ENCODE results near the gene PLXDC2. TPM values are rescaled to one million over a fixed set of nuclear protein-coding genes. Genes with fewer than 3 reads are reported as not detected.

The PLXDC2 gene
- polyA plus RNA-seq, 2 of the 4 experiments (the other 2 are of a cell fraction), result 0.08 to 0.09 TPM

DNA sequence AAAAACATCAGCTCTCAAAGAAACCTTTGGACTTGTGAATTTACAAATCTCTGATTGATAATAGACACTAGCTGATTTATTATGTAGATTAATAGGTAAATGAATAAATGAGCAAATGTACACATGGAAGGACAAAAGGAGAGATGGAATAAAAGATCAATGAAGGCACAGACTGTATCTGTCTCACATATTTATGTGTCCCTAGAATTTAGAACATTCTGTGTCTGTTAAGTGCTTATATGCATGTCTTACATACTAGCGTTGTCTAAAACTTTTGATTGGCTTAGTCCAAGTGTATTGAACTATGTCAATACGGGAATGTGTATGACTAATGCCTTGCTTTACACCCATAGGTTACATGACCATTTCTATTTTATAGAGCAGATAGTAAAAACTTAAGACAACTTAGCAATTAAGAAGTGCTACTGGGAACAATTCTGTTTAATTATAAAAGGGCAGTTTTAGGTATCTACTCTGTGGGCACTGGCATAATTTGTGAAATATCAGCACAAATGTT, 140.3 kb downstream of the PLXDC2 start:
- ChIA-PET CTCF (no interaction called here), POLR2A (no interaction called here)
- Histone ChIP-seq H3K9me3 (no peaks in the 10 kb centered on the region), H3K4me1 (no peaks in the 10 kb centered on the region), H3K27ac (no peak overlapping the region), H3K4me2 (no peak overlapping the region), H3K4me3 (no peak overlapping the region)
- ATAC-seq (no peak), FAIRE-seq (no peak), DNase-seq (ENCODE audit: low read depth in 1 of 2, low spot score in 1 of 2) (no peak)
- no peak for TF ChIP-seq MYC (IDR thresholded peaks at IDR 0.05; ENCODE audit: borderline replicate concordance, low read length)
- no peak for TF ChIP-seq HEYL (CRISPR knock-in tag; IDR thresholded peaks at IDR 0.05)
- TF ChIP-seq CBX2 (IDR thresholded peaks at IDR 0.05; ENCODE audit: borderline replicate concordance, low read depth), result no peak
- TF ChIP-seq ZFP36 (IDR thresholded peaks at IDR 0.05; ENCODE audit: borderline replicate concordance, partially characterized antibody), result no peak
- TF ChIP-seq MAFK (IDR thresholded peaks at IDR 0.05; ENCODE audit: partially characterized antibody), result no peak
- no peak for TF ChIP-seq FOSB (CRISPR knock-in tag; IDR thresholded peaks at IDR 0.05)
- TF ChIP-seq, protein P1, sequence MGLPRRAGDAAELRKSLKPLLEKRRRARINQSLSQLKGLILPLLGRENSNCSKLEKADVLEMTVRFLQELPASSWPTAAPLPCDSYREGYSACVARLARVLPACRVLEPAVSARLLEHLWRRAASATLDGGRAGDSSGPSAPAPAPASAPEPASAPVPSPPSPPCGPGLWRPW (IDR thresholded peaks at IDR 0.05), result no peak
- 28% methylated on average over 2 of the region's 2 CpGs for WGBS (ENCODE audit: missing lambda C conversion rate)

DNA sequence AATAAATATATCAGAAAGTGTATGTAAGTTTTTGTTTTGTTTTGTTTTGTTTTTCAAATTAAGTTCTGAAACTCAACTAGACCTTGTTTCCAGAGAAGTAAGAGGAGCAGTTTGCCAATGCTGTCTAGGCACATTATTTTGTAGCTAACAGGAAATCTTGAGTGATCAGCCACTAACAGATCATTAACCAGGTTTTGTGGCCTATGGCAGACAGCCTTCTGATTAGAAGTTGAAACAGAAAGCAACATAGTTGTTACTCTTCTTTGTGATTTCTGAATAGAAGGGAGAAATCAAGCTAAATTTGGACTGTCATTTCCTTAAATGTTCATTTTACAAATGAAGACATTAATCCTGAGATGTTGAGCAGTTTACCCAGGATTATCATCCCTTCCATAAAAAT, 142.6 kb downstream of the PLXDC2 start:
- no peak for TF ChIP-seq MYC (IDR thresholded peaks at IDR 0.05; ENCODE audit: borderline replicate concordance, low read length)
- Histone ChIP-seq H3K27ac (no peak overlapping the region), H3K9me3 (no peaks in the 10 kb centered on the region), H3K4me1 (no peaks in the 10 kb centered on the region), H3K4me2 (no peak overlapping the region), H3K4me3 (no peak overlapping the region)
- ChIA-PET CTCF (no interaction called here), POLR2A (no interaction called here)
- DNase-seq (ENCODE audit: low read depth in 1 of 2, low spot score in 1 of 2), result no peak
- FAIRE-seq, result no peak
- no peak for ATAC-seq

DNA sequence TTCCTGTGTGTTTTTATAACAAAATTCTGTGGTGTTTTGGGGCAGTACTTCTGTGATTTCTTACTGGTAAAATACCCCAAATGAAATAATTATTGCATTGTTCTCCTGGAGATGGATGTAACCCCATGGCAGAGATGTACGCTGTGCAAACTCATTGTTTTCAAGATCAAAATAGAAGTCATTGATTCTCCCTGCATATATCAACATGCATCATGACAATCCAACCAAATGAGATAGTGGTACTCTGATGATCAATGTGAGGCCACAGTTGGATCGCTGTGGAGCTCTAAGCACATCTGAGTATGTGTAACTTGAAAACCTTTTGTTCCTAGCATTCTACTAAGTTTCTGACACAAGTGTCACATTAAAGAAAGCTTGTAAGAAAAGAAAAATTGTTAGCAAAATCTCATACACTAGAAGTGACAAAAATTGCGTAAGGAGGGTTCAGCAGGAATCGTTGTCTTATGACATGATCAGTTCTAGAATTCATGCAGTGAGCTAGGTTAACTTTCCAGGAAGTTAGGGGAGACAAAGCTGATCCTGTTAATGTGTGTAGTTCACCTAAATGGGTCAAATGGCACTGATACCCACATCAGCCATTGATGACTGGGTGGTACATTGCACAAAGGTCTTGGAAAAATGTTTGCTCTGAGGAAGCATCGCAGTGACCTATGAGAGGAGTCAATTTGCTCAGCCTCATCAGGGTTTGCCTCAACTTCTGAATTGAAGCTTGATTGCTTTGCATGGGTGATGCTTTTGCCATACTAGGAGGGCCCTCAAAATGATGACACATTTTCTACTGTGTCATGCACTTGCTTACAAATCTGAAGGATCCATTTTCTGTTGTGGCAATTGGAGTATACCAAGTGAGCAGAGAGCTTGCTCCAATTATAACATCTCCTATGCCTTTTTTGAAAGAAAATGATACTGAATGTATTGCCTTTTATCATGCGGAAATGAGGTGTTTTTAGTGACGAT, 145.1 kb downstream of the PLXDC2 start:
- no peaks in the 10 kb centered on the region for H3K4me1 ChIP-seq
- no peaks in the 10 kb centered on the region for H3K9me3 ChIP-seq
- 35% methylated on average over 7 of the region's 7 CpGs for WGBS (ENCODE audit: missing lambda C conversion rate)
- TF ChIP-seq, protein P2, sequence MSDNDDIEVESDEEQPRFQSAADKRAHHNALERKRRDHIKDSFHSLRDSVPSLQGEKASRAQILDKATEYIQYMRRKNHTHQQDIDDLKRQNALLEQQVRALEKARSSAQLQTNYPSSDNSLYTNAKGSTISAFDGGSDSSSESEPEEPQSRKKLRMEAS (IDR thresholded peaks at IDR 0.05), result no peak
- TF ChIP-seq, protein P3, sequence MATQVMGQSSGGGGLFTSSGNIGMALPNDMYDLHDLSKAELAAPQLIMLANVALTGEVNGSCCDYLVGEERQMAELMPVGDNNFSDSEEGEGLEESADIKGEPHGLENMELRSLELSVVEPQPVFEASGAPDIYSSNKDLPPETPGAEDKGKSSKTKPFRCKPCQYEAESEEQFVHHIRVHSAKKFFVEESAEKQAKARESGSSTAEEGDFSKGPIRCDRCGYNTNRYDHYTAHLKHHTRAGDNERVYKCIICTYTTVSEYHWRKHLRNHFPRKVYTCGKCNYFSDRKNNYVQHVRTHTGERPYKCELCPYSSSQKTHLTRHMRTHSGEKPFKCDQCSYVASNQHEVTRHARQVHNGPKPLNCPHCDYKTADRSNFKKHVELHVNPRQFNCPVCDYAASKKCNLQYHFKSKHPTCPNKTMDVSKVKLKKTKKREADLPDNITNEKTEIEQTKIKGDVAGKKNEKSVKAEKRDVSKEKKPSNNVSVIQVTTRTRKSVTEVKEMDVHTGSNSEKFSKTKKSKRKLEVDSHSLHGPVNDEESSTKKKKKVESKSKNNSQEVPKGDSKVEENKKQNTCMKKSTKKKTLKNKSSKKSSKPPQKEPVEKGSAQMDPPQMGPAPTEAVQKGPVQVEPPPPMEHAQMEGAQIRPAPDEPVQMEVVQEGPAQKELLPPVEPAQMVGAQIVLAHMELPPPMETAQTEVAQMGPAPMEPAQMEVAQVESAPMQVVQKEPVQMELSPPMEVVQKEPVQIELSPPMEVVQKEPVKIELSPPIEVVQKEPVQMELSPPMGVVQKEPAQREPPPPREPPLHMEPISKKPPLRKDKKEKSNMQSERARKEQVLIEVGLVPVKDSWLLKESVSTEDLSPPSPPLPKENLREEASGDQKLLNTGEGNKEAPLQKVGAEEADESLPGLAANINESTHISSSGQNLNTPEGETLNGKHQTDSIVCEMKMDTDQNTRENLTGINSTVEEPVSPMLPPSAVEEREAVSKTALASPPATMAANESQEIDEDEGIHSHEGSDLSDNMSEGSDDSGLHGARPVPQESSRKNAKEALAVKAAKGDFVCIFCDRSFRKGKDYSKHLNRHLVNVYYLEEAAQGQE (IDR thresholded peaks at IDR 0.05), result no peak
- TF ChIP-seq SREBF2 (IDR thresholded peaks at IDR 0.05), result no peak
- TF ChIP-seq NPAS2 (CRISPR knock-in tag; IDR thresholded peaks at IDR 0.05; ENCODE audit: borderline replicate concordance), result no peak
- no peak for TF ChIP-seq KDM5A (IDR thresholded peaks at IDR 0.05)
- TF ChIP-seq, protein P4, sequence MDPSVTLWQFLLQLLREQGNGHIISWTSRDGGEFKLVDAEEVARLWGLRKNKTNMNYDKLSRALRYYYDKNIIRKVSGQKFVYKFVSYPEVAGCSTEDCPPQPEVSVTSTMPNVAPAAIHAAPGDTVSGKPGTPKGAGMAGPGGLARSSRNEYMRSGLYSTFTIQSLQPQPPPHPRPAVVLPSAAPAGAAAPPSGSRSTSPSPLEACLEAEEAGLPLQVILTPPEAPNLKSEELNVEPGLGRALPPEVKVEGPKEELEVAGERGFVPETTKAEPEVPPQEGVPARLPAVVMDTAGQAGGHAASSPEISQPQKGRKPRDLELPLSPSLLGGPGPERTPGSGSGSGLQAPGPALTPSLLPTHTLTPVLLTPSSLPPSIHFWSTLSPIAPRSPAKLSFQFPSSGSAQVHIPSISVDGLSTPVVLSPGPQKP (IDR thresholded peaks at IDR 0.05; ENCODE audit: low read depth, low read length), result no peak
- POLR2A ChIA-PET, result no interaction called here
- no peak overlapping the region for H3K4me2 ChIP-seq
- H3K27ac ChIP-seq, result no peak overlapping the region
- CTCF ChIA-PET, result no interaction called here
- no peak for DNase-seq (ENCODE audit: low read depth in 1 of 2, low spot score in 1 of 2)
- no peak for FAIRE-seq
- no peak overlapping the region for H3K4me3 ChIP-seq
- ATAC-seq, result no peak

All from A549 (cell line).